ENCODE data around the gene PAM.

GRCh38 chr5:102911973-102912372 is 156.9 kb downstream of the PAM start:
- TF ChIP-seq SRF (IDR thresholded peaks at IDR 0.05; ENCODE audit: low read depth, low read length) (no peak), JUND (CRISPR knock-in tag; IDR thresholded peaks at IDR 0.05) (no peak)
